Left ventricle myocardium inferior (tissue), 1 donor: Measurements from ENCODE around the gene KRT3. TPM values are rescaled to one million over a fixed set of nuclear protein-coding genes. Genes with fewer than 3 reads are reported as not detected.
"Not testable (repeated sequence)": the region's sequence is repeated elsewhere in the genome, so short reads cannot be mapped to it uniquely, and the experiment has no call there.

Experiments used
- DNase-seq: peaks from one replicate; pipeline ENCODE4 v3.0.0-alpha.2; 2020
- H3K27ac ChIP-seq: fragments of 200-600 bp; replicated peaks from 2 replicates; pipeline ENCODE4 v1.8.0; 2021
- H3K27me3 ChIP-seq: fragments of 200-600 bp; 2 replicates; pipeline ENCODE4 v1.8.0; 2021; ENCODE audit warnings: low read depth
- H3K36me3 ChIP-seq: fragments of 200-600 bp; 2 replicates; pipeline ENCODE4 v1.8.0; 2021
- H3K4me1 ChIP-seq: fragments of 200-600 bp; 2 replicates; pipeline ENCODE4 v1.8.0; 2021
- H3K4me3 ChIP-seq: fragments of 200-600 bp; 2 replicates; pipeline ENCODE4 v1.8.0; 2021; ENCODE audit warnings: mild to moderate bottlenecking, moderate library complexity
- H3K9me3 ChIP-seq: fragments of 200-600 bp; replicated peaks from 2 replicates; pipeline ENCODE4 v1.8.0; 2021
- CTCF ChIP-seq: fragments of 200-600 bp; IDR thresholded peaks from 2 replicates; pipeline ENCODE4 v1.8.0; 2021; ENCODE audit warnings: antibody characterized with exemption, mild to moderate bottlenecking, borderline replicate concordance
- intact Hi-C: fragments of 100-400 bp; cut with micrococcal nuclease; formaldehyde crosslinking; loops from one replicate; pipeline ENCODE4 v1.11.0; 2022
- total RNA-seq: library from RNA; stranded (reverse); fragmentation: NEBNext Ultra II Directional; extraction: Animal tissue kit (Norgen Biotek cat#: 25700); gene quantifications from one replicate; pipeline ENCODE4 v1.2.1, GENCODE V29; 2021
- donor health status: DM: no; HTN: yes; CAD: no; lungs with severe emphysema.

KRT3 gene
- total RNA-seq, 1 donor from 2014 or later: not detected

DNA sequence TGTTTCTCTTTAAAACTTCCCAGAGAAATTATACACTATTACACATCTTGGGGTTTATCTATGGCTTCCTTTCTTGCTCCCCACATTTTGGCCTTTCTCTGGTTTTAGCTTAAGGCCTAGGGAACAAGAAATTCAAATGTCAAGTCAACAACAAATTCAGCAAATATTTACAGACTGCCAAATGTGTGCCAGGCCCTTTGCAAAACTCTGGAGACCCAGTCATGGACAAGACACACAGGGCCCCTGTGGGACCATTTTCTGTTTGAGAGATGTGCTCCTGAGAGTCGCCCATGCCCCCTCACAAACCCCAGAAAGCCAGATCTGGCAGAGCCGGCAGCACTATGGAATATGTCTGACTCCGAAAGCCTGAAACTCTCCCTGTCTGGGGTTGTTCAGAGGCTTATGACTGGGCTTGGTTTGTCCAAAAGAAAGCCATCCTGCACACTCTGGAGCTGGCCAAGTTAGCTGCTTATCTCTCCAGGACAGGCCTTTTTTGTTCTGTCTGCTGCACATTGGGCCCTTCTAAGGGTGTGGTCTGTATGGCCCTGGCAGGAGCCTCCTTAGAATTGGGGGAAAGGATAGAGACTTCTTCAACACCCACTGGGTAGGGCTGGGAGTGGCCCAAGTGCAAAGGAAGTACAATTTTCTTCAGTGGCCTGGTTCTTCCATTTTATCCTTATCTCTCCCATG, 1.1 kb upstream of the KRT3 start:
- TF ChIP-seq CTCF: no peak
- intact Hi-C loops: no loop called here

GRCh38 chr12:52796429-52796794, 495 bp upstream of the KRT3 start:
- no peaks in the 10 kb centered on the region for H3K4me1 ChIP-seq
- H3K27ac ChIP-seq: no peak overlapping the region
- intact Hi-C loops: no loop called here
- H3K36me3 ChIP-seq: no peaks in the 10 kb centered on the region
- no peak for TF ChIP-seq CTCF
- peaks cover 37% of the 10 kb centered on the region for H3K27me3 ChIP-seq
- H3K9me3 ChIP-seq: no peaks in the 10 kb centered on the region
- DNase-seq: no peak
- no peak overlapping the region for H3K4me3 ChIP-seq

More for the DNA sequence above, 1.1 kb upstream of the KRT3 start:
- Histone ChIP-seq H3K4me1 (no peaks in the 10 kb centered on the region), H3K36me3 (no peaks in the 10 kb centered on the region), H3K9me3 (no peaks in the 10 kb centered on the region), H3K4me3 (no peak overlapping the region), H3K27me3 (peaks cover 31% of the 10 kb centered on the region), H3K27ac (no peak overlapping the region)
- no peak for DNase-seq

DNA sequence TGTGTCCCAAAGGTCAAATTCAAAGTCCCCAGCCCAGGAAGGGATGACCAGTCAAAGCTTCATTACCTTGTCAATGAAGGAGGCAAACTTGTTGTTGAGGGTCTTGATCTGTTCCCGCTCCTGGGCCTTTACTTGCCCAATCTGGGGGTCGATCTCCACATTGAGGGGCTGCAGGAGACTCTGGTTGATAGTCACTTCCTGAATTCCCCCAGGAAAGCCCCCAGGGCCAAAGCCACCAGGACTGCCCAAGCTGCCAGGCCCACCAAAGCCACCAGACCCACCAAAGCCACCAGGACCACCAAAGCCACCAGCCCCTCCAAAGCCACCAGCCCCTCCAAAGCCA, 614 bp downstream of the KRT3 start:
- DNase-seq, H3K4me3 ChIP-seq, H3K36me3 ChIP-seq, H3K9me3 ChIP-seq, H3K4me1 ChIP-seq, H3K27ac ChIP-seq, intact Hi-C loops: not testable (repeated sequence)
- H3K27me3 ChIP-seq: peaks cover 48% of the 10 kb centered on the region

GRCh38 chr12:52794479-52795331, 1.2 kb downstream of the KRT3 start:
- intact Hi-C loops: no loop called here
- TF ChIP-seq CTCF: no peak
- no peak for DNase-seq
- Histone ChIP-seq H3K27ac (no peak overlapping the region), H3K27me3 (peaks cover 54% of the 10 kb centered on the region), H3K36me3 (no peaks in the 10 kb centered on the region), H3K4me1 (no peaks in the 10 kb centered on the region), H3K4me3 (no peak overlapping the region), H3K9me3 (no peaks in the 10 kb centered on the region)

DNA sequence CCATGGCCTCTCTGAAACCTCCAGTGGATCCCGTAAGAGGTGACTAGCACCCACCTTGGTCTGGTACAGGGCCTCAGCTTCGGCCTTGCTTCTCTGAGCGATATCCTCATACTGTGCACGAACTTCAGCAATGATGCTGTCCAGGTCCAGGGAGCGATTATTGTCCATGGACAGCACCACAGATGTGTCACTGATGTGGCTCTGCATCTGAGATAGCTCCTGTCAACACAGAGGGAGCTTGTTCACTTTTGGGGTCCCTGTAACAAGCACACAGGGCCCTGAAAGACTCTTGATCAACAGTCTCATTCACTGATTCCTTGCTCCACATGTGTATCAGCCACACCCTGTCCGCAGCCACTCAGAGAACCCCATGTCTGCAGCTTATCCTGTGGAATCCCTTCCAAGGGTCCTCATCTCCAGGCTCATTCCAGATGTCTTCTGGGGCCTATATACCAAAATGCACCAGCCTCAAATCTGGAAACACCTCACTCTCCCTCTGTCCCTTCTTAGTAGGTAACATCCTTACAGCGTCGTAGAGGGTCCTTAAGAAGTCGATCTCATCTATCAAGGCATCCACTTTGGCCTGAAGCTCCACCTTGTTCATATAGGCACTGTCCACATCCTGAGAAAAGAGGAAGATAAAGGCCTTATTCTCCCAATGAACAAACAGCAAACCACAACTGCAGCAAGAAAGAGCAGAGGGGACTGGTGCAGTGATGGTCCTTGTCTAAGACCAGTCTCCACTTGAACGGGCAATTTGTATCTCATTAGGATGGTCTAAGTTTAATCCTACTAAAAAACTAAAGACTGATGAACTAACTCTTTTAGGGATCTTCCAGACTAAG, 3.5 kb downstream of the KRT3 start:
- Histone ChIP-seq H3K27ac (no peak overlapping the region), H3K27me3 (peaks cover 76% of the 10 kb centered on the region), H3K4me1 (no peaks in the 10 kb centered on the region), H3K4me3 (no peak overlapping the region), H3K9me3 (no peaks in the 10 kb centered on the region), H3K36me3 (no peaks in the 10 kb centered on the region)
- DNase-seq: no peak
- intact Hi-C loops: no loop called here
- TF ChIP-seq CTCF: no peak
